Measurements from ENCODE around the gene PARL.

Gene PARL

GRCh38 chr3:183818706-183819624 lies 65.7 kb downstream of the PARL start:
- DNase-seq (ENCODE audit: low read depth in 3 of 3, low spot score in 1 of 3) = no peak

- no peak for DNase-seq (ENCODE audit: low read depth in 3 of 3, low spot score in 1 of 3)
Measured at GRCh38 chr3:183818041-183818620, 66.5 kb downstream of the PARL start.

- DNase-seq (ENCODE audit: low read depth in 3 of 3, low spot score in 1 of 3) = no peak
Measured at GRCh38 chr3:183817639-183818038, 67.0 kb downstream of the PARL start.

- DNase-seq (ENCODE audit: low read depth in 3 of 3, low spot score in 1 of 3) = no peak
Measured at GRCh38 chr3:183816681-183817510, 67.8 kb downstream of the PARL start.

- DNase-seq (ENCODE audit: low read depth in 3 of 3, low spot score in 1 of 3) = no peak
Measured at GRCh38 chr3:183815951-183816475, 68.7 kb downstream of the PARL start.

GRCh38 chr3:183815563-183815940 lies 69.1 kb downstream of the PARL start:
- no peak for DNase-seq (ENCODE audit: low read depth in 3 of 3, low spot score in 1 of 3)

GRCh38 chr3:183814240-183814639 lies 70.4 kb downstream of the PARL start:
- DNase-seq (ENCODE audit: low read depth in 3 of 3, low spot score in 1 of 3) = no peak

- DNase-seq (ENCODE audit: low read depth in 3 of 3, low spot score in 1 of 3) = no peak
Measured at GRCh38 chr3:183812761-183813445, 71.8 kb downstream of the PARL start.

GRCh38 chr3:183811638-183812037 lies 73.0 kb downstream of the PARL start:
- no peak for DNase-seq (ENCODE audit: low read depth in 3 of 3, low spot score in 1 of 3)

GRCh38 chr3:183810643-183811594 lies 73.8 kb downstream of the PARL start:
- DNase-seq (ENCODE audit: low read depth in 3 of 3, low spot score in 1 of 3) = no peak

GRCh38 chr3:183809270-183809669 lies 75.4 kb downstream of the PARL start:
- DNase-seq (ENCODE audit: low read depth in 3 of 3, low spot score in 1 of 3) = no peak

- no peak for DNase-seq (ENCODE audit: low read depth in 3 of 3, low spot score in 1 of 3)
Measured at GRCh38 chr3:183808355-183808754, 76.3 kb downstream of the PARL start.

GRCh38 chr3:183807881-183808280 lies 76.8 kb downstream of the PARL start:
- no peak for DNase-seq (ENCODE audit: low read depth in 3 of 3, low spot score in 1 of 3)

GRCh38 chr3:183807209-183807728 lies 77.4 kb downstream of the PARL start:
- no peak for DNase-seq (ENCODE audit: low read depth in 3 of 3, low spot score in 1 of 3)

- no peak for DNase-seq (ENCODE audit: low read depth in 3 of 3, low spot score in 1 of 3)
Measured at GRCh38 chr3:183802989-183803388, 81.7 kb downstream of the PARL start.

GRCh38 chr3:183801601-183802000 lies 83.1 kb downstream of the PARL start:
- no peak for DNase-seq (ENCODE audit: low read depth in 3 of 3, low spot score in 1 of 3)

- no peak for DNase-seq (ENCODE audit: low read depth in 3 of 3, low spot score in 1 of 3)
Measured at GRCh38 chr3:183800243-183800863, 84.3 kb downstream of the PARL start.

GRCh38 chr3:183799461-183799860 lies 85.2 kb downstream of the PARL start:
- DNase-seq (ENCODE audit: low read depth in 3 of 3, low spot score in 1 of 3) = no peak

- no peak for DNase-seq (ENCODE audit: low read depth in 3 of 3, low spot score in 1 of 3)
Measured at GRCh38 chr3:183797996-183798395, 86.7 kb downstream of the PARL start.

Measured in stimulated activated CD4-positive, alpha-beta T cell treated with anti-CD3 and anti-CD28 coated beads, TNF-alpha, amount 100 ng/mL, for 1 hour (primary cell).